Measurements from ENCODE around the gene MKKS. TPM values are rescaled to one million over a fixed set of nuclear protein-coding genes. Genes with fewer than 3 reads are reported as not detected.

The MKKS gene
- total and polyA plus RNA-seq, 2 of the 13 experiments (the other 11 are each of a cell fraction or from before 2014, with no cell fraction given): 26.7 to 34.5 TPM

- TF ChIP-seq ATF6 (CRISPR knock-in tag; conservative IDR thresholded peaks at IDR 0.05) (no peak; the same call in 1 of the 2 replicates), ZNF264 (CRISPR knock-in tag; IDR thresholded peaks at IDR 0.05) (peak; percentile 82; the same call in 1 of the 2 replicates), ZNF512 (CRISPR knock-in tag; IDR thresholded peaks at IDR 0.05) (0 out of 2 replicates have a peak, but pooled peaks have one; percentile 19), ZNF3 (CRISPR knock-in tag; IDR thresholded peaks at IDR 0.05) (no peak; the same call in 1 of the 2 replicates), AKNA (CRISPR knock-in tag; IDR thresholded peaks at IDR 0.05; ENCODE audit: borderline replicate concordance) (peak; percentile 96)
- TF ChIP-seq, protein P1, sequence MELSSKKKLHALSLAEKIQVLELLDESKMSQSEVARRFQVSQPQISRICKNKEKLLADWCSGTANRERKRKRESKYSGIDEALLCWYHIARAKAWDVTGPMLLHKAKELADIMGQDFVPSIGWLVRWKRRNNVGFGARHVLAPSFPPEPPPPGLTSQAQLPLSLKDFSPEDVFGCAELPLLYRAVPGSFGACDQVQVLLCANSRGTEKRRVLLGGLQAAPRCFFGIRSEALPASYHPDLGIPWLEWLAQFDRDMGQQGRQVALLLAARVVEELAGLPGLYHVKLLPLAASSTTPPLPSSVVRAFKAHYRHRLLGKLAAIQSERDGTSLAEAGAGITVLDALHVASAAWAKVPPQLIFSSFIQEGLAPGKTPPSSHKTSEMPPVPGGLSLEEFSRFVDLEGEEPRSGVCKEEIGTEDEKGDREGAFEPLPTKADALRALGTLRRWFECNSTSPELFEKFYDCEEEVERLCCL (CRISPR knock-in tag; IDR thresholded peaks at IDR 0.05; ENCODE audit: borderline replicate concordance): peak; percentile 84; the same call in 1 of the 2 replicates
Measured at GRCh38 chr20:10433623-10434466, at the start of gene MKKS (continued).

Measured in HepG2 (cell line).